Ishikawa (cell line): ENCODE measurements around the gene HMGN3.

Experiments used
- CEBPB ChIP-seq: IDR thresholded peaks from 2 replicates; pipeline ENCODE4 v1.6.1; 2012
- CREB1 ChIP-seq: IDR thresholded peaks from 2 replicates; pipeline ENCODE4 v1.6.1; 2012; ENCODE audit warnings: low read depth
- EGR1 ChIP-seq: IDR thresholded peaks from 2 replicates; pipeline ENCODE4 v1.6.1; 2012
- EP300 ChIP-seq: IDR thresholded peaks from 2 replicates; pipeline ENCODE4 v1.6.1; 2012; ENCODE audit warnings: borderline replicate concordance
- FOXM1 ChIP-seq: IDR thresholded peaks from 2 replicates; pipeline ENCODE4 v1.6.1; 2012; ENCODE audit warnings: low read depth, borderline replicate concordance
- MAX ChIP-seq: IDR thresholded peaks from 2 replicates; pipeline ENCODE4 v1.6.1; 2012
- NFIC ChIP-seq: IDR thresholded peaks from 2 replicates; pipeline ENCODE4 v1.6.1; 2012
- RAD21 ChIP-seq: IDR thresholded peaks from 2 replicates; pipeline ENCODE4 v1.6.1; 2012; ENCODE audit warnings: low read depth
- TAF1 ChIP-seq: IDR thresholded peaks from 2 replicates; pipeline ENCODE4 v1.6.1; 2012; ENCODE audit warnings: low read depth, mild to moderate bottlenecking
- TCF12 ChIP-seq: IDR thresholded peaks from 2 replicates; pipeline ENCODE4 v1.6.1; 2012; ENCODE audit warnings: low read depth
- TEAD4 ChIP-seq: IDR thresholded peaks from 2 replicates; pipeline ENCODE4 v1.6.1; 2012
- YY1 ChIP-seq: IDR thresholded peaks from 2 replicates; pipeline ENCODE4 v1.6.1; 2012; ENCODE audit warnings: low read depth
- ZBTB7A ChIP-seq: IDR thresholded peaks from 2 replicates; pipeline ENCODE4 v1.6.1; 2012; ENCODE audit warnings: low read depth
- TF ChIP-seq, protein P1 (sequence below): IDR thresholded peaks from 2 replicates; pipeline ENCODE4 v1.6.1; 2012; ENCODE audit warnings: low read depth, mild to moderate bottlenecking
- TF ChIP-seq, protein P2 (sequence below): IDR thresholded peaks from 2 replicates; pipeline ENCODE4 v1.6.1; 2012

Gene HMGN3

DNA sequence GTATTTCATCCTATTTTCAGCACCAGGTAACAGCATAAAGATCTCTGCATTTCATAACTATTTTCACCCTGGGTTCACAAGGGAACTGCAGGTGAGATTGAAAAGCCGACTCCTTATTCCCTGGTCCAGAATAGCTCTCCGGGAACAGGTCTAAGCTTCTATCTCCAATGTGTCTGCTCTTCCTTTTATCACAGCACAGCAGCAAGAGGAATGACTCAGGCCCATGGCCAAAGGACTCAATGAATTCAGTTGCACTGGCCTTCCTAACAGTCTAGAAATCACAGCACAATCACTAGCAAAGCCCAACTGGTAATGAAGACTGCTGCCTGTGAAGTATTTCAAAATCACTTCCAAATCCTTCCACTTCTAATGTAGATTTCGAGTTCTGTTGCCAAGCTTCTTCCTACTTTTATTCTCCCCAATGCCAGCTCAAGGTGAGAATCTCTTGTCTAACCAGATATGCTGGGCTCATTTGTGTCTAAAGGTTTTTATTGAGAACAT, 30.7 kb downstream of the HMGN3 start:
- TF ChIP-seq ZBTB7A (no peak), NFIC (no peak), TCF12 (no peak), TEAD4 (no peak), EGR1 (no peak), FOXM1 (no peak), EP300 (no peak), CREB1 (no peak), RAD21 (no peak), YY1 (no peak), CEBPB (no peak)
- TF ChIP-seq, protein P1, sequence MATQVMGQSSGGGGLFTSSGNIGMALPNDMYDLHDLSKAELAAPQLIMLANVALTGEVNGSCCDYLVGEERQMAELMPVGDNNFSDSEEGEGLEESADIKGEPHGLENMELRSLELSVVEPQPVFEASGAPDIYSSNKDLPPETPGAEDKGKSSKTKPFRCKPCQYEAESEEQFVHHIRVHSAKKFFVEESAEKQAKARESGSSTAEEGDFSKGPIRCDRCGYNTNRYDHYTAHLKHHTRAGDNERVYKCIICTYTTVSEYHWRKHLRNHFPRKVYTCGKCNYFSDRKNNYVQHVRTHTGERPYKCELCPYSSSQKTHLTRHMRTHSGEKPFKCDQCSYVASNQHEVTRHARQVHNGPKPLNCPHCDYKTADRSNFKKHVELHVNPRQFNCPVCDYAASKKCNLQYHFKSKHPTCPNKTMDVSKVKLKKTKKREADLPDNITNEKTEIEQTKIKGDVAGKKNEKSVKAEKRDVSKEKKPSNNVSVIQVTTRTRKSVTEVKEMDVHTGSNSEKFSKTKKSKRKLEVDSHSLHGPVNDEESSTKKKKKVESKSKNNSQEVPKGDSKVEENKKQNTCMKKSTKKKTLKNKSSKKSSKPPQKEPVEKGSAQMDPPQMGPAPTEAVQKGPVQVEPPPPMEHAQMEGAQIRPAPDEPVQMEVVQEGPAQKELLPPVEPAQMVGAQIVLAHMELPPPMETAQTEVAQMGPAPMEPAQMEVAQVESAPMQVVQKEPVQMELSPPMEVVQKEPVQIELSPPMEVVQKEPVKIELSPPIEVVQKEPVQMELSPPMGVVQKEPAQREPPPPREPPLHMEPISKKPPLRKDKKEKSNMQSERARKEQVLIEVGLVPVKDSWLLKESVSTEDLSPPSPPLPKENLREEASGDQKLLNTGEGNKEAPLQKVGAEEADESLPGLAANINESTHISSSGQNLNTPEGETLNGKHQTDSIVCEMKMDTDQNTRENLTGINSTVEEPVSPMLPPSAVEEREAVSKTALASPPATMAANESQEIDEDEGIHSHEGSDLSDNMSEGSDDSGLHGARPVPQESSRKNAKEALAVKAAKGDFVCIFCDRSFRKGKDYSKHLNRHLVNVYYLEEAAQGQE: no peak
- TF ChIP-seq, protein P2, sequence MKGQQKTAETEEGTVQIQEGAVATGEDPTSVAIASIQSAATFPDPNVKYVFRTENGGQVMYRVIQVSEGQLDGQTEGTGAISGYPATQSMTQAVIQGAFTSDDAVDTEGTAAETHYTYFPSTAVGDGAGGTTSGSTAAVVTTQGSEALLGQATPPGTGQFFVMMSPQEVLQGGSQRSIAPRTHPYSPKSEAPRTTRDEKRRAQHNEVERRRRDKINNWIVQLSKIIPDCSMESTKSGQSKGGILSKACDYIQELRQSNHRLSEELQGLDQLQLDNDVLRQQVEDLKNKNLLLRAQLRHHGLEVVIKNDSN: no peak

DNA sequence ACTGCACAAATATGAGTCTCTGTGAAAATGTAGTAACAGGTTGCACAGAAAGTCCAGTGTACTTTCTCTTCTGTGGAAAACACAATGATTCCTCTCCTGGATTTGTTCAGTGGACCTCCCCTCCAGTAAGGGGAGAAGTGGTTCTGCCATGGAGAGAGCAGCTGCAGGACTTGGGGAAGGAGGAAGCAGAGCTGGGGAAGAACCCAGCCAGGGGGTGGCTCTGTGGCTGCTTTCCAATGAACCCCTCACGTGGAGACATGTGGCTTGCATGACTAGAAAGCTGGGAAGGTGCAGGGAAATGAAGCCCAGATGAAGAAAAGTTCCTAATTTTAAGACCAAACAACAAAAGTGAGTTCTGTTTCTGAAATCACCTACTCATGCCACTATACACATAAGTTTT, 31.9 kb downstream of the HMGN3 start:
- TF ChIP-seq TEAD4 (no peak), YY1 (no peak), EP300 (no peak), TAF1 (no peak), EGR1 (no peak), FOXM1 (no peak), MAX (no peak), NFIC (no peak), CREB1 (no peak), RAD21 (no peak), TCF12 (no peak), CEBPB (no peak)
- TF ChIP-seq, protein P1: no peak
- TF ChIP-seq, protein P2: no peak

DNA sequence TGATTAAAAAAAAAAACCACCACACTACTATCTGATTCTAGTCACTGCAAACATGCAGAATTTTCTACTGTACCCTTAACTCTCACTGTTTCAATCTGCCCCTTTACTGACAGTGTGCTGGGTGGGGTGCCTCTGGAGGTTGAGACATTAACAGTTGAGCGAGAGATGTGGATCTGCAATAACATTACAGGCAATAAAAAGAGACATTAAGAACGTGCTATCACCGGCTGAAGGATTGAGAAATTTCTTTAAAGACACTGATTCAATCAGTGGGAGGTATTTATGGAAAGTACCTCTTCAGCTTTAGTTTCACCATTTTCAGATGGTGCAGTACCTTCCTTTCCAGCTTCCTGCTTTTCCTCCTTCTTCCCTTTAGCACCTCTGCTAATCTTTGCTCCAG, 32.5 kb downstream of the HMGN3 start:
- TF ChIP-seq, protein P1: no peak
- TF ChIP-seq FOXM1 (no peak), MAX (no peak), TCF12 (no peak), TEAD4 (no peak), TAF1 (no peak), CREB1 (no peak), CEBPB (no peak)

DNA sequence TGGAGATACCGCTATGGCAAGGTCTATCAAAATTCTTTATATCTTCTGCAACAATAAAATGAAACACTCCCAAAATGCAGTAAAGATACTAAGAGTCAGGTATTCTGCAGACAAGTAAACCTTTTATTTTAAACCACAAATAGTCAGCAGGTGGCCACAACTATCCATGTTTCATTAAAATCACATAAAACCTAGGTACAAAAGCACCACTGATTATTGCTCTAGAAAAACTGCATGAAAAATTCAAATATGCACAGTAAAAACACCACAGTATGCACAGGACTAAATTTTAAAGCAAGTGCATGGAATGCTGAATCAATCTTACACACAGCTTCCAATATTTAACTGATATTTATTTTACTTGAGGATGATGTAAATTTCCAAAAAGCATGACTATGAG, 33.3 kb downstream of the HMGN3 start:
- TF ChIP-seq EGR1: no peak
- no peak for TF ChIP-seq EP300
- TF ChIP-seq, protein P1: no peak
- no peak for TF ChIP-seq FOXM1
- no peak for TF ChIP-seq TCF12
- TF ChIP-seq MAX: no peak
- TF ChIP-seq CEBPB: no peak
- no peak for TF ChIP-seq ZBTB7A
